Activated CD4-positive, alpha-beta T cell treated with anti-CD3 and anti-CD28 coated beads, Interleukin-2, amount 50 U/mL, for 16 hours (primary cell): ENCODE data around the gene TPST2.
A peak's percentile ranks its signal among the peaks of the same experiment; 100 is the strongest.
"Not testable (repeated sequence)": the region's sequence is repeated elsewhere in the genome, so short reads cannot be mapped to it uniquely, and the experiment has no call there.

Experiments used
- DNase-seq: peaks from one replicate; pipeline ENCODE4 v3.0.0-alpha.2; 2020

The TPST2 gene

GRCh38 chr22:26528518-26528917 is 61.4 kb downstream of the TPST2 start:
- not testable (repeated sequence) for DNase-seq

- DNase-seq: no peak
Observed at GRCh38 chr22:26527574-26528465, 62.1 kb downstream of the TPST2 start.

DNA sequence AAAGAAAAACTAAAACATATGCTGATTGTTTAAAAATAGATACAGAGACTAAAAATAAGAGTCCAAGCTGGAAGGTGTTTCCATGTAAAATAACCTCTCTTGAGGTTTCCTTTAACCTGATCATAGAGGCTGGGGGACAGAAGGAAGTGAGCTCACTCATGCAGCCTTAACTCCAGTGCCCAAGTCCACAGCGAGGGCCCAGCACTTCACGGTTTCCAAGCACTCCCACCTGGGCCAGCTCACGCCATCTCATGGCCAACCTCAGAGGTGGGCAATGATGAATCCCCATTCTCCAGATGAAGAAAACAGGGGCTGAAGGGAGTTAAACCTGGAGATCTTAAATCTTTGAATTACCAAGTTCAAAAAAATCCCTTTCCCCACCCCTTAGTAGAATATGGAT is 62.8 kb downstream of the TPST2 start:
- no peak for DNase-seq

DNA sequence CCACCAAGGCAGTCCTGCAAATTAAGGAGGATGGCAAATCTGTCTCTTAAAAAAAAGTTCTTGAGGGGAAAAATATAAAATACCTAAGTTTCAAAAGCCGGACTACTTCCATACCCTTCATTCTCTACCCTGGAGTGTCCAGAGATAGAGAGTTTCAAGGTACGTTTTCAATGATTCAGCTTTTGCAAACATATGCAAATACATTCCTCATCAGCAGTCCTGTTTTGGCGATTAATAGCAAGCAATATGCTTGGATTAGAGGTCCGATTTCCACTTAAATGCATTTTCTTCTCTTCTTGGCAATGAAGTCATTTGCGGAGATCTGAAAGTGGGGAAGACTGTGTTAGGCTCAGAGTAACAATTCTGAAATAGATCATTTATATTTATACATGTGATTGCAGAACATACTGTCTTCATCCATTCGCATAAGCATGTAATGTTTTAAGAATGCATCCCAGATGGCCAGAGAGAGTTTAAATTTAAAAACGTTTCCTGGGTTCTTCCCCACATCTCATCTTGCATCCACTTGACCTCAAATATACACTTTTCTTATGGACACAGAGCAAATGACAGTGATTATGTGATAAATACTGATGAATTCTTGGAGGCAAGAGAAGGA is 63.9 kb downstream of the TPST2 start:
- no peak for DNase-seq

GRCh38 chr22:26524870-26525269 is 65.1 kb downstream of the TPST2 start:
- no peak for DNase-seq

- no peak for DNase-seq
Observed at GRCh38 chr22:26522592-26522991, 67.3 kb downstream of the TPST2 start.

GRCh38 chr22:26522012-26522411 is 67.9 kb downstream of the TPST2 start:
- no peak for DNase-seq

DNA sequence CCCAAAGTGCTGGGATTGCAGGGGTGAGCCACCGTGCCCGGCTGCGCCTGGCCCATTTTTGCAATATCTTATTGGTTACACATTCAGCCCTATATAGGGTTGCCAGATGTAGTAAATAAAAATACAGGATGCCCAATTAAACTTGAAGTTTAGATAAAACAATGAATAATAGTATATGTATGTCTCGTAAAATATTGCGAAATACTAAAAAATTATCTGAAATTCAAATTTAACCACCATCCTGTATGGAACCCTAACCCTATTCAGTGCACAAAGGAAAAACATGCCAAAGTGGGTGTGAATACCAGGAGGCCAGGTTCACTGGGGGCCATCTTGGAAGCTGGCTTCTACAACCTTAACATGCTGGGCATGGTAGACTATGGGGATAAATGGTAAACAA is 72.5 kb downstream of the TPST2 start:
- no peak for DNase-seq

DNA sequence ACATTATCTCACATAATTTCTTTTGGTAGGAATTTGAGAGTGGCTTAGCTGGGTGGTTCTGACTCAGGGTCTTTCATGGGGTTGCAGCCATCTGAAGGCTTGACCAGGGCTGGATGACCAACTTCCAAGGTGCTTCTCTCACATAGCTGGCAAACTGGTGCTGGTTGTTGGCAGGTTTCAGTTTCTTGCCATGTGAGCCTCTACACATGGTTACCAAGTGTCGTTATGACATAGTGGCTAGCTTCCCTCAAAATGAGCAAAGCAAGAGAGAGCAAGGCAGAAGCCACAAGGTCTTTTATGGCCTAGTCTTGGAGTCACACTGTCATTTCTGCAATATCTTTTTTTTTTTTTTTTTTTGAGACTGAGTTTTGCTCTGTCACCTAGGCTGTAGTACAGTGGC is 73.4 kb downstream of the TPST2 start:
- DNase-seq: peak; percentile 78

- DNase-seq: no peak
Observed at GRCh38 chr22:26515931-26516330, 74.0 kb downstream of the TPST2 start.

- DNase-seq: no peak
Observed at GRCh38 chr22:26514419-26515161, 75.3 kb downstream of the TPST2 start.

- DNase-seq: no peak
Observed at GRCh38 chr22:26513838-26514237, 76.1 kb downstream of the TPST2 start.

- peak; percentile 94 for DNase-seq
Observed at GRCh38 chr22:26512149-26512793, 77.7 kb downstream of the TPST2 start, which contains the start of gene TFIP11. TFIP11 (minus strand) TSS chr22:26512473; CDS start chr22:26510272, 2,201 bp downstream.

DNA sequence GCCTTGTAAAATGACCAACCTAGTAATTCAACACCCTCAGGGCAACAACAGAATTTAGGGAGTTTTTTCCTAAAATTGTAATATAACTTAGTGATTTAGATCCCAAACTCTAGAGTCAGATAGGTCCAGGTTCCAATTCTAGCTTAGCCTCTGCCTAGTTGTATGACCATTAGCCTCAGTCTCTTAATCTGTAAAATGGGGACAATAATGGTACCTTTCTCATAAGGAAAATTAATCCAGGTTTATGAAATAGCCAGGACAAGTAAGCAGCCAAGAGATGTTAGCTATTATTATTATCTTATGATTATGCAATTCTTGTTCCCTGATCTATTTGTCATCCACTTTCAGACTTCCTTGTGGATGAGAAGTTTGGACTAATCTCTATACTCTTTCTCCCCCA is 81.8 kb downstream of the TPST2 start:
- no peak for DNase-seq

DNA sequence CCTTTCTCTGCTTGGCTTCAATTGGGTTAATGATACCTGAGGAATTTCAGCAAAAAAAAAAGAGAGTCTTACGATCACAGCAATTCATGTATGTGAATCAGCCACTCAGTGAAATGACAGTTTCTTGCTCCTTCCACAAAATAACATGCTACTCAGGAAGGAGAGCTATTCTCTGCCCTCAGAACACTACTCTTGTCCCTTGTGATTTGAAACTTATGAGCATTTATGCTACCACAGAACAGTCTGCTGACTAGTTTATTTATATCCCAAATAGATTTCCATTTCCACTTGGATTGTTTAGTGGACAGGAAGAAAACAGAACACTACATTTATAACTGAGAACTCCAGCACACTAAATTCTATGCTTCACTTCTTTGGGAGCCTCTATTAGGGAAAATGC is 86.2 kb downstream of the TPST2 start:
- DNase-seq: no peak

GRCh38 chr22:26502688-26503561 is 87.0 kb downstream of the TPST2 start:
- peak; percentile 77 for DNase-seq

- DNase-seq: no peak
Observed at GRCh38 chr22:26501996-26502395, 87.9 kb downstream of the TPST2 start.

GRCh38 chr22:26499188-26499703 is 90.7 kb downstream of the TPST2 start:
- no peak for DNase-seq

GRCh38 chr22:26496456-26496855 is 93.5 kb downstream of the TPST2 start:
- no peak for DNase-seq

- DNase-seq: no peak
Observed at GRCh38 chr22:26494506-26494905, 95.4 kb downstream of the TPST2 start.

GRCh38 chr22:26492220-26492619 is 97.7 kb downstream of the TPST2 start:
- DNase-seq: no peak
